ENCODE results near the gene CSK. TPM values are rescaled to one million over a fixed set of nuclear protein-coding genes. Genes with fewer than 3 reads are reported as not detected.

Gene CSK
- total RNA-seq, 2 experiments from 2014 or later: 112 to 355 TPM

DNA sequence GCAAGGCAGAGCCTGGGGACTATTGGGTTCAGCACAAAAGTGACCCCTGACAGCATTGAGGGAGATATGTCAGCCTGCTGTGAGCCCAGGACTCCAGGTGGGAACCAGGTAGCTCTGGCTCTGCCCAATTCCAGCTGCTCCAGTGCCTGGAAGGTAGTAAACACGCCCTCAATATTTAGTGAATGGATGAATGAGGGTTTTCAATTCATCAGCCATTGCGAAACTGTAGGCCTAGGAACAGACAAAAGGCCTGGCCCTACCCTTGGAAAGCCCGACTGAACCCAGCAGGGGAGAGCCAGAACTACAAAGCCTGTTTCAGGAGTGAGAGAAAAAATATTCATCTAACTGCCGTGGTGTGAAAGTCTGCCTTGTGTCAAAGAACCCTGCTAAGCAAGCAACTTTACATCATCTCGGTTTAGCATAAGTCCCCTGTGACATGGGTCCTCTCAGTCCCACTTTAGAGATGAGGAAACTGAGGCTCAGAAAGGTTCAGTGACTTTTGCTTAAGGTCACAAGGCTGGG, 8.1 kb upstream of the CSK start:
- TF ChIP-seq, protein P1, sequence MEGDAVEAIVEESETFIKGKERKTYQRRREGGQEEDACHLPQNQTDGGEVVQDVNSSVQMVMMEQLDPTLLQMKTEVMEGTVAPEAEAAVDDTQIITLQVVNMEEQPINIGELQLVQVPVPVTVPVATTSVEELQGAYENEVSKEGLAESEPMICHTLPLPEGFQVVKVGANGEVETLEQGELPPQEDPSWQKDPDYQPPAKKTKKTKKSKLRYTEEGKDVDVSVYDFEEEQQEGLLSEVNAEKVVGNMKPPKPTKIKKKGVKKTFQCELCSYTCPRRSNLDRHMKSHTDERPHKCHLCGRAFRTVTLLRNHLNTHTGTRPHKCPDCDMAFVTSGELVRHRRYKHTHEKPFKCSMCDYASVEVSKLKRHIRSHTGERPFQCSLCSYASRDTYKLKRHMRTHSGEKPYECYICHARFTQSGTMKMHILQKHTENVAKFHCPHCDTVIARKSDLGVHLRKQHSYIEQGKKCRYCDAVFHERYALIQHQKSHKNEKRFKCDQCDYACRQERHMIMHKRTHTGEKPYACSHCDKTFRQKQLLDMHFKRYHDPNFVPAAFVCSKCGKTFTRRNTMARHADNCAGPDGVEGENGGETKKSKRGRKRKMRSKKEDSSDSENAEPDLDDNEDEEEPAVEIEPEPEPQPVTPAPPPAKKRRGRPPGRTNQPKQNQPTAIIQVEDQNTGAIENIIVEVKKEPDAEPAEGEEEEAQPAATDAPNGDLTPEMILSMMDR (conservative IDR thresholded peaks at IDR 0.05; ENCODE audit: low read length): no peak
- TF ChIP-seq EZH2phosphoT487 (IDR thresholded peaks at IDR 0.05; ENCODE audit: borderline replicate concordance, low read depth, low read length): no peak
- no TSS peak for BruUV-seq (replicated peaks)
- CTCF ChIA-PET (ENCODE audit: unreplicated experiment): interaction anchor here (0.6 to 2.6 kb wide), 4 partner anchors 8 to 234 kb away, joined by 3 to 12 read pairs (median 4); partner anchors contain the start of gene CSK
- Histone ChIP-seq H2AFZ (ENCODE audit: low read length) (no peak overlapping the region), H3K79me2 (ENCODE audit: insufficient read depth, low read depth, low read length) (peaks cover 10% of the 10 kb centered on the region; the same call in 1 of the 2 replicates), H3K36me3 (ENCODE audit: insufficient read depth, low read length) (no peaks in the 10 kb centered on the region), H3K9me3 (ENCODE audit: low read length) (no peaks in the 10 kb centered on the region), H3K4me3 (ENCODE audit: low read depth, low read length, poor library complexity, severe bottlenecking) (no peak overlapping the region), H3K4me1 (ENCODE audit: insufficient read depth, low read length, poor library complexity, severe bottlenecking) (peaks cover 85% of the 10 kb centered on the region), H3K9me2 (ENCODE audit: insufficient read depth, low read length) (no peaks in the 10 kb centered on the region), H3K27ac (ENCODE audit: low read depth, low read length, poor library complexity, severe bottlenecking) (peak overlapping the region; percentile 99), H4K20me1 (ENCODE audit: insufficient read depth, low read length) (no peaks in the 10 kb centered on the region), H3K4me2 (ENCODE audit: low read length) (peak overlapping the region; percentile 71)
- DNase-seq (ENCODE audit: low spot score): no peak
- intact Hi-C loops (cut with micrococcal nuclease; ENCODE audit: unreplicated experiment): no loop called here
- POLR2A ChIA-PET: interaction anchor here (0.6 to 11.4 kb wide), 3 partner anchors 15 to 51 kb away, joined by 4 to 221 read pairs (median 7); no protein-coding TSS in a partner anchor

DNA sequence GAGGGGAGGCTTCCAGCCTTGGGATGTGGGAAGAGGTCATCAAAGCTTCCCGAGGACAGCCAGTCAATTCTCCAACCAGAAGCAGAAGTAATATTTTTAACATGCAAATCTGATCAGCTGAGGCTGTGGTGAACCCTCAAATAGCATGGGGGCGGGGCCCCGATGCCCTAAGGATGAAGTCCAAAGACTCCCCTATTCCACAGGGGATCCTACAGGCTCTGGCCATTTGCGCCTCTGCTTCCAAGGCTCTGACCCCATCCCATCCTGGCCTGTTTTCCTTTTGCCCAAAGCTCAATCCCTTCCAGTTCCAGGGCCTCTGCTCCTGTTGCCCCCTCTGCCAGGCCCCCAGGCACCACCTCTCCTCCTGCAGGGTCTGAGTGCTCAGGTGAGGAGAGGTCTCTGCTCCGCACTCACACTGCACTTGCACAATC, 6.7 kb upstream of the CSK start:
- Histone ChIP-seq H3K4me2 (ENCODE audit: low read length) (peak overlapping the region; percentile 71), H3K4me1 (ENCODE audit: insufficient read depth, low read length, poor library complexity, severe bottlenecking) (peaks cover 93% of the 10 kb centered on the region), H3K9me2 (ENCODE audit: insufficient read depth, low read length) (no peaks in the 10 kb centered on the region), H3K9me3 (ENCODE audit: low read length) (no peaks in the 10 kb centered on the region), H3K4me3 (ENCODE audit: low read depth, low read length, poor library complexity, severe bottlenecking) (peak overlapping the region; percentile 34), H3K27ac (ENCODE audit: low read depth, low read length, poor library complexity, severe bottlenecking) (peak overlapping the region; percentile 99), H4K20me1 (ENCODE audit: insufficient read depth, low read length) (no peaks in the 10 kb centered on the region), H3K79me2 (ENCODE audit: insufficient read depth, low read depth, low read length) (peaks cover 15% of the 10 kb centered on the region; the same call in 1 of the 2 replicates), H3K36me3 (ENCODE audit: insufficient read depth, low read length) (no peaks in the 10 kb centered on the region), H2AFZ (ENCODE audit: low read length) (no peak overlapping the region)
- BruUV-seq (replicated peaks): no TSS peak
- ChIA-PET CTCF (ENCODE audit: unreplicated experiment) (interaction anchor here (0.6 to 2.6 kb wide), 3 partner anchors 9 to 18 kb away, joined by 3 to 12 read pairs (median 10); no protein-coding TSS in a partner anchor), POLR2A (interaction anchor here (11.4 kb wide), 1 partner anchor 14 kb away, joined by 221 read pairs; no protein-coding TSS in a partner anchor)
- intact Hi-C loops (cut with micrococcal nuclease; ENCODE audit: unreplicated experiment): no loop called here
- peak; percentile 66 for DNase-seq (ENCODE audit: low spot score)
- TF ChIP-seq, protein P1 (conservative IDR thresholded peaks at IDR 0.05; ENCODE audit: low read length): no peak
- TF ChIP-seq EZH2phosphoT487 (IDR thresholded peaks at IDR 0.05; ENCODE audit: borderline replicate concordance, low read depth, low read length): no peak

DNA sequence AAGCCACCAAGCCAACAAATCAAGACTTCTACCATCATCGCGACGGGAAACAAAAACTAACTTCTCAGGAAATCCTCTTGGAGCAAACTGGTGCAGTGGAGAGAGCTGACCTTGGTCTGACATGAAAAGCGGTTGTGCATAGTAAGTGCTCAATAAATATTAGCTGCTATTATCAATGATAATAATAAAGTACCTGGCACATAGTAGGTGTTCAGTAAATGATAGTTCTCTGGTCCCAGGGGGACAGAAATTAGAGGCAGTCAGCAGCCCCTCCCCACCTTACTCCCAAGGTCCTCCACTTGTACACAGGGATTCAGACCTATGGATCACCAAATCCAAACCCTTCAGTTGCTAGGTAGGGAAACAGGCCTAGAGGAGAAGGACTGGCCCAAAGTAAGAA, 6.0 kb upstream of the CSK start:
- intact Hi-C loops (cut with micrococcal nuclease; ENCODE audit: unreplicated experiment): no loop called here
- peaks cover 22% of the 10 kb centered on the region; the same call in 1 of the 2 replicates for H3K79me2 ChIP-seq (ENCODE audit: insufficient read depth, low read depth, low read length)
- no peaks in the 10 kb centered on the region for H3K9me2 ChIP-seq (ENCODE audit: insufficient read depth, low read length)
- H2AFZ ChIP-seq (ENCODE audit: low read length): no peak overlapping the region
- H3K4me3 ChIP-seq (ENCODE audit: low read depth, low read length, poor library complexity, severe bottlenecking): no peak overlapping the region
- no peaks in the 10 kb centered on the region for H3K9me3 ChIP-seq (ENCODE audit: low read length)
- TF ChIP-seq EZH2phosphoT487 (IDR thresholded peaks at IDR 0.05; ENCODE audit: borderline replicate concordance, low read depth, low read length): no peak
- TF ChIP-seq, protein P1 (conservative IDR thresholded peaks at IDR 0.05; ENCODE audit: low read length): no peak
- POLR2A ChIA-PET: interaction anchor here (2.3 to 11.4 kb wide), 2 partner anchors 13 to 22 kb away, joined by 7 to 221 read pairs; no protein-coding TSS in a partner anchor
- BruUV-seq (replicated peaks): no TSS peak
- H4K20me1 ChIP-seq (ENCODE audit: insufficient read depth, low read length): no peaks in the 10 kb centered on the region
- CTCF ChIA-PET (ENCODE audit: unreplicated experiment): interaction anchor here (2.6 to 4.5 kb wide), 2 partner anchors 12 to 17 kb away, joined by 12 to 40 read pairs; no protein-coding TSS in a partner anchor
- H3K4me1 ChIP-seq (ENCODE audit: insufficient read depth, low read length, poor library complexity, severe bottlenecking): peaks cover 93% of the 10 kb centered on the region
- peak overlapping the region; percentile 99 for H3K27ac ChIP-seq (ENCODE audit: low read depth, low read length, poor library complexity, severe bottlenecking)
- DNase-seq (ENCODE audit: low spot score): no peak
- H3K36me3 ChIP-seq (ENCODE audit: insufficient read depth, low read length): no peaks in the 10 kb centered on the region
- H3K4me2 ChIP-seq (ENCODE audit: low read length): peak overlapping the region; percentile 71

Data from OCI-LY7 (cell line).